CD14-positive monocyte (primary cell): ENCODE data around the gene PPM1H. TPM values are rescaled to one million over a fixed set of nuclear protein-coding genes. Genes with fewer than 3 reads are reported as not detected.

Source experiments
- DNase-seq, 3 donors: peaks; one replicate each; pipeline ENCODE4 v3.0.0-alpha.2; 2011 to 2022
- H2AFZ ChIP-seq: 2 replicates; pipeline ENCODE4 v1.6.0; 2012; ENCODE audit warnings: mild to moderate bottlenecking, low read depth, low read length, inconsistent platforms; ENCODE audit not compliant: insufficient read depth, poor library complexity, severe bottlenecking
- H3K27ac ChIP-seq, 2 donors: 1 replicate in 1 of 2; 2 replicates in 1 of 2; pipeline ENCODE4 v1.5.1; 2012 to 2013; ENCODE audit warnings: low read length in 2 of 2, control low read depth in 1 of 2, inconsistent platforms in 1 of 2, low read depth in 1 of 2, mild to moderate bottlenecking in 1 of 2
- H3K27me3 ChIP-seq, 2 donors: one replicate each; pipeline versions ENCODE4 v1.6.0 to v1.6.1; 2011 to 2013; ENCODE audit warnings: low read length in 2 of 2; ENCODE audit not compliant: control insufficient read depth in 2 of 2, insufficient read depth in 2 of 2
- H3K36me3 ChIP-seq, 2 donors: replicated peaks in 1 of 2; 1 replicate in 1 of 2; 2 replicates in 1 of 2; pipeline versions ENCODE4 v1.5.1 to v1.6.1; 2012 to 2013; ENCODE audit warnings: low read length in 2 of 2, control low read depth in 1 of 2, inconsistent platforms in 1 of 2, mild to moderate bottlenecking in 1 of 2; ENCODE audit not compliant: insufficient read depth in 2 of 2, control insufficient read depth in 1 of 2
- H3K4me1 ChIP-seq, 2 donors: 1 replicate in 1 of 2; 2 replicates in 1 of 2; pipeline versions ENCODE4 v1.5.1 to v1.6.1; 2012 to 2013; ENCODE audit warnings: low read length in 2 of 2, control low read depth in 1 of 2, inconsistent platforms in 1 of 2, mild to moderate bottlenecking in 1 of 2, moderate library complexity in 1 of 2; ENCODE audit not compliant: insufficient read depth in 2 of 2, control insufficient read depth in 1 of 2
- H3K4me2 ChIP-seq: replicated peaks from 2 replicates; pipeline ENCODE3; 2012; ENCODE audit warnings: low read length, moderate library complexity, mild to moderate bottlenecking; ENCODE audit not compliant: poor library complexity, severe bottlenecking; ENCODE audit errors: extremely low read depth
- H3K4me3 ChIP-seq, 3 experiments: fragments of 200-600 bp in 1 of 3; sonication (generic) in 1 of 3; replicated peaks in 1 of 3; 1 replicate in 2 of 3; 2 replicates in 1 of 3; pipeline ENCODE4 v1.5.1; 2011 to 2013; ENCODE audit warnings: low read length in 3 of 3, mild to moderate bottlenecking in 3 of 3, control low read depth in 2 of 3, low read depth in 2 of 3, inconsistent platforms in 1 of 3, moderate library complexity in 1 of 3
- H3K79me2 ChIP-seq: 2 replicates; pipeline ENCODE4 v1.6.0; 2012; ENCODE audit warnings: mild to moderate bottlenecking, control low read depth, inconsistent platforms, low read length, moderate library complexity; ENCODE audit not compliant: insufficient read depth
- H3K9ac ChIP-seq: 2 replicates; pipeline ENCODE4 v1.6.0; 2017; ENCODE audit warnings: low read length, mild to moderate bottlenecking; ENCODE audit not compliant: insufficient read depth, poor library complexity, severe bottlenecking
- H3K9me3 ChIP-seq, 2 donors: replicated peaks in 1 of 2; 1 replicate in 1 of 2; 2 replicates in 1 of 2; pipeline versions ENCODE4 v1.5.1 to v1.6.1; 2012 to 2013; ENCODE audit warnings: low read length in 2 of 2, control low read depth in 1 of 2; ENCODE audit not compliant: control insufficient read depth in 1 of 2, insufficient read depth in 1 of 2
- H4K20me1 ChIP-seq: 2 replicates; pipeline ENCODE4 v1.6.0; 2012; ENCODE audit warnings: mild to moderate bottlenecking, low read length, control low read depth, moderate library complexity; ENCODE audit not compliant: insufficient read depth
- H3K27ac Mint-ChIP-seq, 7 donors: one replicate each; pipeline ENCODE4 v1.8.0; 2020; ENCODE audit warnings: mild to moderate bottlenecking in 7 of 7, mixed read lengths in 7 of 7, moderate library complexity in 6 of 7, inconsistent platforms in 2 of 7
- H3K27me3 Mint-ChIP-seq, 3 donors: one replicate each; pipeline ENCODE4 v1.8.0; 2021 to 2022; ENCODE audit warnings: low read depth in 3 of 3, mild to moderate bottlenecking in 3 of 3, mixed read lengths in 3 of 3, moderate library complexity in 3 of 3, inconsistent platforms in 1 of 3
- H3K36me3 Mint-ChIP-seq, 2 donors: one replicate each; pipeline ENCODE4 v1.8.0; 2020; ENCODE audit warnings: mixed read lengths in 2 of 2, inconsistent platforms in 1 of 2, mild to moderate bottlenecking in 1 of 2
- H3K4me1 Mint-ChIP-seq: one replicate; pipeline ENCODE4 v1.8.0; 2020; ENCODE audit warnings: mild to moderate bottlenecking, mixed read lengths
- H3K4me3 Mint-ChIP-seq, 2 donors: one replicate each; pipeline ENCODE4 v1.8.0; 2020; ENCODE audit warnings: mild to moderate bottlenecking in 2 of 2, mixed read lengths in 2 of 2, moderate library complexity in 1 of 2
- H3K9me3 Mint-ChIP-seq, 7 donors: one replicate each; pipeline ENCODE4 v1.8.0; 2020 to 2022; ENCODE audit warnings: mixed read lengths in 7 of 7, mild to moderate bottlenecking in 6 of 7, moderate library complexity in 6 of 7, inconsistent platforms in 2 of 7
- WGBS: methylation state at CpG from one replicate; pipeline ENCODE4 v1.1.5; 2013; ENCODE audit warnings: missing lambda C conversion rate; ENCODE audit not compliant: insufficient coverage; 5-methylcytosine and 5-hydroxymethylcytosine counted together
- intact Hi-C, 2 donors: fragments of 100-400 bp; cut with micrococcal nuclease; formaldehyde crosslinking; loops; one replicate each; pipeline versions ENCODE4 v1.15.0 to v1.15.1; 2023
- polyA plus RNA-seq, 3 donors: library from polyadenylated mRNA; depleted of rRNA in 1 of 3; unstranded in 2 of 3; stranded (reverse) in 1 of 3; fragments of 300-500 nt in 2 of 3; fragments of >200 nt in 1 of 3; fragmentation: Illumina TruSeq in 2 of 3; gene quantifications; 1 replicate in 2 of 3; 2 replicates in 1 of 3; pipeline ENCODE4 v1.2.3, GENCODE V29; 2012 to 2021
- TF ChIP-seq, protein P1 (sequence below): fragments of 200-600 bp; IDR thresholded peaks from one replicate; pipeline ENCODE4 v1.8.0; 2022; ENCODE audit warnings: antibody characterized with exemption, mild to moderate bottlenecking

The PPM1H gene
- polyA plus RNA-seq, 3 donors = 1.5 to 2.8 (median 1.9) TPM

DNA sequence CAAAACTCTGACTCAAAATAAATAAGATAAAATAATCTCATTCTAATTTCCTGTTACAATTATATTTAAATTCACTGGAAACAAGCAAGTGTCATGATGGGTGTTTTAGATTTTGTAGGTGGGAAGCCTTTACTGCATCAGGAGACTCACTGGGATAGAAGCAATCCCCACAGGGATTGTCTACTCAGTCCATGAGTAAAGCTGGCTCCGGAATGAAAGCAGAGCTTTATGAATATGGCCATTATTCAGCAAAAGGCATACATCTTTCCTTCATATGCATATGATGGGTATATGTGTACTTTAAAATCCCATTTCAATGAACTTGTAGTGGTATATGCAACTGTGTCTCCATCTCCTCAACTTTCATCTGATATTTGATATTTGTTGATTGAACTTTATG is 25.4 kb upstream of the PPM1H start:
- no CpG with 5 or more reads among the region's 1 CpG for WGBS
- intact Hi-C loops = no loop called here

DNA sequence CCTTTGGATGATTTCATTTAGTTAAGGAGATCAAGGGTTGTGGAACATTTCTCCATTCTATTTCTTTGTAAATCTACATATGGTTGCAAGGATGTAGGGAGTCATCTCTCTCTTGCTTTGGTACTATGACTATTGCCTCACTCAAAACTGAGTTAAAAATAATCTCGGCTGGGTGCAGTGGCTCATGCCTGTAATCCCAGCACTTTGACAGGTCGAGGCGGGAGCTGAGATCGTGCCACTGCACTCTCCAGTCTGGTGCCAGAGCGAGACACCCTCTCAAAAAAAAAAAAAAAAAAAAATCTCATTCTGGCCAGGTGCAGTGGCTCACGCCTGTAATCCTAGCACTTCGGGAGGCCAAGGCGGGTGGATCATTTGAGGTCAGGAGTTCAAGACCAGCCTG is 24.8 kb upstream of the PPM1H start:
- Histone ChIP-seq H3K79me2 (no peaks in the 10 kb centered on the region), H3K9me3 (no peaks in the 10 kb centered on the region), H3K4me1 (no peaks in the 10 kb centered on the region), H4K20me1 (no peaks in the 10 kb centered on the region), H3K4me3 (no peak overlapping the region), H3K9ac (no peak overlapping the region), H3K27me3 (no peaks in the 10 kb centered on the region), H3K27ac (no peak overlapping the region), H3K36me3 (no peaks in the 10 kb centered on the region), H3K4me2 (no peak overlapping the region), H2AFZ (no peak overlapping the region)
- no peaks in the 10 kb centered on the region for H3K27me3 Mint-ChIP-seq
- intact Hi-C loops = no loop called here
- H3K36me3 Mint-ChIP-seq = no peaks in the 10 kb centered on the region
- H3K9me3 Mint-ChIP-seq = peaks cover 3 to 12% (median 6%) of the 10 kb centered on the region in 7 donors
- H3K27ac Mint-ChIP-seq = no peak overlapping the region
- H3K4me3 Mint-ChIP-seq = no peak overlapping the region
- DNase-seq = no peak
- TF ChIP-seq, protein P1, sequence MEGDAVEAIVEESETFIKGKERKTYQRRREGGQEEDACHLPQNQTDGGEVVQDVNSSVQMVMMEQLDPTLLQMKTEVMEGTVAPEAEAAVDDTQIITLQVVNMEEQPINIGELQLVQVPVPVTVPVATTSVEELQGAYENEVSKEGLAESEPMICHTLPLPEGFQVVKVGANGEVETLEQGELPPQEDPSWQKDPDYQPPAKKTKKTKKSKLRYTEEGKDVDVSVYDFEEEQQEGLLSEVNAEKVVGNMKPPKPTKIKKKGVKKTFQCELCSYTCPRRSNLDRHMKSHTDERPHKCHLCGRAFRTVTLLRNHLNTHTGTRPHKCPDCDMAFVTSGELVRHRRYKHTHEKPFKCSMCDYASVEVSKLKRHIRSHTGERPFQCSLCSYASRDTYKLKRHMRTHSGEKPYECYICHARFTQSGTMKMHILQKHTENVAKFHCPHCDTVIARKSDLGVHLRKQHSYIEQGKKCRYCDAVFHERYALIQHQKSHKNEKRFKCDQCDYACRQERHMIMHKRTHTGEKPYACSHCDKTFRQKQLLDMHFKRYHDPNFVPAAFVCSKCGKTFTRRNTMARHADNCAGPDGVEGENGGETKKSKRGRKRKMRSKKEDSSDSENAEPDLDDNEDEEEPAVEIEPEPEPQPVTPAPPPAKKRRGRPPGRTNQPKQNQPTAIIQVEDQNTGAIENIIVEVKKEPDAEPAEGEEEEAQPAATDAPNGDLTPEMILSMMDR = no peak
- no peaks in the 10 kb centered on the region for H3K4me1 Mint-ChIP-seq
- 100% methylated on average over 4 of the region's 8 CpGs for WGBS

More for the DNA sequence above, 25.4 kb upstream of the PPM1H start:
- Histone ChIP-seq H3K27me3 (no peaks in the 10 kb centered on the region), H2AFZ (no peak overlapping the region), H3K9ac (no peak overlapping the region), H3K9me3 (no peaks in the 10 kb centered on the region), H4K20me1 (no peaks in the 10 kb centered on the region), H3K36me3 (no peaks in the 10 kb centered on the region), H3K4me1 (no peaks in the 10 kb centered on the region), H3K79me2 (no peaks in the 10 kb centered on the region), H3K27ac (no peak overlapping the region), H3K4me2 (no peak overlapping the region), H3K4me3 (no peak overlapping the region)
- TF ChIP-seq, protein P1 = no peak
- DNase-seq = no peak
- no peaks in the 10 kb centered on the region for H3K27me3 Mint-ChIP-seq
- no peaks in the 10 kb centered on the region for H3K36me3 Mint-ChIP-seq
- no peaks in the 10 kb centered on the region for H3K4me1 Mint-ChIP-seq
- no peak overlapping the region for H3K4me3 Mint-ChIP-seq
- H3K9me3 Mint-ChIP-seq = peaks cover 3 to 12% (median 6%) of the 10 kb centered on the region in 7 donors
- H3K27ac Mint-ChIP-seq = no peak overlapping the region
